ENCODE measurements around the gene DHRS12.

DHRS12 gene

GRCh38 chr13:51843529-51843928, 39.6 kb upstream of the DHRS12 start:
- H3K4me3 ChIP-seq (ENCODE audit: low read depth, low read length) = no peak overlapping the region
- no peak for TF ChIP-seq CTCF (conservative IDR thresholded peaks at IDR 0.05; ENCODE audit: low read depth, low read length)
- no peak for DNase-seq (ENCODE audit: low read depth)

- H3K4me3 ChIP-seq (ENCODE audit: low read depth, low read length) = no peak overlapping the region
- TF ChIP-seq CTCF (conservative IDR thresholded peaks at IDR 0.05; ENCODE audit: low read depth, low read length) = no peak
- DNase-seq (ENCODE audit: low read depth) = no peak
These were observed 37.8 kb upstream of the DHRS12 start for GRCh38 chr13:51841732-51842131.

- no peak for DNase-seq (ENCODE audit: low read depth)
- TF ChIP-seq CTCF (conservative IDR thresholded peaks at IDR 0.05; ENCODE audit: low read depth, low read length) = no peak
- H3K4me3 ChIP-seq (ENCODE audit: low read depth, low read length) = no peak overlapping the region
These were observed 37.0 kb upstream of the DHRS12 start for GRCh38 chr13:51840917-51841316.

GRCh38 chr13:51839711-51840540, 36.0 kb upstream of the DHRS12 start:
- no peak overlapping the region for H3K4me3 ChIP-seq (ENCODE audit: low read depth, low read length)
- no peak for DNase-seq (ENCODE audit: low read depth)
- TF ChIP-seq CTCF (conservative IDR thresholded peaks at IDR 0.05; ENCODE audit: low read depth, low read length) = no peak

GRCh38 chr13:51838240-51838846, 34.4 kb upstream of the DHRS12 start:
- DNase-seq (ENCODE audit: low read depth) = peak; percentile 67
- TF ChIP-seq CTCF (conservative IDR thresholded peaks at IDR 0.05; ENCODE audit: low read depth, low read length) = no peak
- H3K4me3 ChIP-seq (ENCODE audit: low read depth, low read length) = no peak overlapping the region

GRCh38 chr13:51837016-51837415, 33.1 kb upstream of the DHRS12 start:
- DNase-seq (ENCODE audit: low read depth) = no peak
- H3K4me3 ChIP-seq (ENCODE audit: low read depth, low read length) = no peak overlapping the region
- no peak for TF ChIP-seq CTCF (conservative IDR thresholded peaks at IDR 0.05; ENCODE audit: low read depth, low read length)

All from choroid plexus epithelial cell (primary cell).